CD4-positive, alpha-beta T cell treated with Interleukin-4 for 4 hours (primary cell): Measurements from ENCODE around the gene SMAGP.
"Not testable (repeated sequence)": the region's sequence is repeated elsewhere in the genome, so short reads cannot be mapped to it uniquely, and the experiment has no call there.

Source experiments
- DNase-seq: peaks from one replicate; pipeline ENCODE4 v3.0.0-alpha.2; 2020

Gene SMAGP

GRCh38 chr12:51263341-51263740 lies 6.9 kb downstream of the SMAGP start:
- DNase-seq: no peak

DNA sequence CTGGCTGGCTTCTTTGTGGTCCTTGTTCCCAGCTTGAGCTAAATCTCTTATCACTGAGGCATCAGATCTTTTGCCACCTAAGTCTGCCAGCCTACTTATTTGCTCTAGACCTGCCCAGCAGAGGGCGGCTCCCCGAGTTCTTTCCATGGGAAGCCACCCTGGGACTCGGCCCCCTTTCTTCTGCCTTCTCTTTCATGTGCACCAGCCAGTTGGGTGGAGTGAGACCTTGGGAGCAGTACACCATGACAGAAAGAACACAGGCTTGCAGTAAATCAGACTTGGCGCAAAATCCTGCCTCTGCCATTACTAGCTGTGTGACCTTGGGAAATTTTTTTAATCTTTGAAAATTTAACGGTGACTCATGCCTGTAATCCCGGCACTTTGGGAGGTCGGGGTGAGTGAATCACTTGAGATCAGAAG lies 7.4 kb downstream of the SMAGP start:
- DNase-seq: peak; percentile 29

DNA sequence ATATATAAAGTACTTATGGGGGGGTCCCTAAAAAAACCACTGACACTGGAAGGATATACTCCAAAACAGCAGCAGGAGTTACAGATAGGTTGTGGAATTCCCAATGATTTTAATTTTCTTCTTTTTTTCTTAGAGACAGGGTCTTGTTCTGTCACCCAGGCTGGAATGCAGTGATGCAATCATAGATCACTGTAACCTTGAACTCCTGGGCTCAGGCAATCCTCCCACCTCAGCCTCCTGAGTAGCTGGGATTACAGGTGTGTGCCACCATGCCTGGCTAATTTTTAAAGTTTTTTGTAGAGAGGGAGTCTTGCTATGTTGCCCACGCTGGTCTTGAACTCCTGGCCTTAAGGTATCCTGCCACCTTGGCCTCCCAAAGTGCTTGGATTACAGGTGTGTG lies 10.6 kb downstream of the SMAGP start:
- not testable (repeated sequence) for DNase-seq

DNA sequence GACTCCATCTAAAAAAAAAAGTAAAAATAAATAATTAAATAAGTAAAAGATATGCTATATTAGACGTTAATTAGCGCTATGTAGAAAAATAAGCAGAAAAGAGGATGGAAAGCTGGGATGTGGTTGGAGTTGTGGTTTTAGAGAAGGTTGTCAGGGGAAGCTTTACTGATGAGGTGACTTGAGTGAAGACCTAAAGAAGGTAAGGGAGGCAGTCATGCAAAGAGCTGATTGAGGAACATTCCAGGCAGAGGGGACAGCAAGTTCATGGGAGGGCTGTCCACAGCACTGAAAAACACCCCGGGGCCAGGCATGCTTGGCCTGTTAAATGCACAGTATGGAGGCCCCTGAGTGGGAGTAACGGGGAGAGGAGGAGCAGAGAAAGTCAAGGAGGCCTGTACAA lies 15.7 kb downstream of the SMAGP start:
- DNase-seq: no peak

GRCh38 chr12:51253276-51253675 lies 16.9 kb downstream of the SMAGP start:
- DNase-seq: no peak

GRCh38 chr12:51247523-51248206 lies 22.6 kb downstream of the SMAGP start:
- DNase-seq: no peak

DNA sequence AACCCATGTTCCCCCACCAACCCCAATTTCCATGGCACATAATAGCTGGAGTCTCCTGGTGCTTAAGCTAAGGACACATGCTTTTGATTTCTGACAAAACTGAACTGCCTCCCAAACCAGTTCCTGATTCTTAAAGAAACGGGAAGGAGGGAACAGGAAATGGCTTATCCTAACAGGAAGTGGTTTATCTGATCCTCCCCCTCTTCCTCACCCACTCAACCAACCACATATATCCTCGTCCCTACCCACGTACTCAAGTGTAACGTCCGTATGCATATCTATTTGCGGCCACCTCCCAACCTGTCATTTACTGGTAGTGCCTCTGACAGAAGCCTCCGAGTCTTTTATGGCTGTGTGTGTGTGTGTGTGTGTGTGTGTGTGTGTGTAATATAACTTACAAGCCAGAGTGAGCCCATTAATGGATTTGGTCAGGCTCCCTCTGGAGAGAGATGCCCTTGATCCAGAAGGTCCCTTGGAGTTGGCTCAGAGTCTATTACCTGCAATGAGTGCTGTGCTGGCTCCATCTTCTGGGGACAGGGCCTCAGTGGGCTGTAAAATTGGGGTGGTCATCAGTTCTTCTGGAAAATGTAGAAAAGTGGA lies 23.9 kb downstream of the SMAGP start:
- DNase-seq: peak; percentile 49

- no peak for DNase-seq
Measured at GRCh38 chr12:51245476-51246253, 24.6 kb downstream of the SMAGP start.

DNA sequence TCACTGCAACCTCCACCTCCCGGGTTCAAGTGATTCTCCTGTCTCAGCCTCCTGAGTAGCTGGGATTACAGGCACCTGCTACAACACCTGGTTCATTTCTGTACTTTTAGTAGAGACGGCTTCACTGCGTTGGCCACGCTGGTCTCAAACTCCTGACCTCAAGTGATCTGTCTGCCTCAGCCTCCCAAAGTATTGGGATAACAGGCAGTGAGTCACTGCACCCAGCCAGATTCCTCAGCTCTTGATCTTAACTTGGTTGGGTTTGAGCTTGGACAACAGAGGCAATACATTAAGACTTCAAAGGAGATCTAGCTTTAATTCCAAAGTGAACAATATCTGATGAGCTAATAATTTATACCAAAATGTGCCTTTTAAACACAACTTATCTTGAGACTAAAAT lies 25.9 kb downstream of the SMAGP start:
- DNase-seq: no peak

DNA sequence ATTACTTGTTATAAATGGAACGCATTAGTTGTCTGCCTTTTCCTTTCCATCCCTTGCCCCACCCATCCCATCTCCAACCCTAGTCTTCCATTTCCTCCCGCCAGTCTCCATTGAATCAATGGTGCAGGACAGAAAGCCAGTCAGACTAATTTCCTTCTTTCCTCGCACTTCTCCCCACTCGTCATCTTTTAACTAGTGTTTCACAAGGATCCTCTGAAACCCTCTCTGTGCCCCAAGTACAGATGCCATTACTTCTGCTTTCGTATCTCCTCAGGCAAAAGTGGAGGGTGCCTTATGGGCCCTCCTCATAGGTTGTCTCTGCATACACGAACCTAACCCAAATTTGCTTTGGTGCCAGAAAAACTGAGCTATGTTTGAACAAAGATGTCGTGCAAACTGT lies 27.3 kb downstream of the SMAGP start:
- DNase-seq: no peak

- no peak for DNase-seq
Measured at GRCh38 chr12:51242120-51242519, 28.1 kb downstream of the SMAGP start.

DNA sequence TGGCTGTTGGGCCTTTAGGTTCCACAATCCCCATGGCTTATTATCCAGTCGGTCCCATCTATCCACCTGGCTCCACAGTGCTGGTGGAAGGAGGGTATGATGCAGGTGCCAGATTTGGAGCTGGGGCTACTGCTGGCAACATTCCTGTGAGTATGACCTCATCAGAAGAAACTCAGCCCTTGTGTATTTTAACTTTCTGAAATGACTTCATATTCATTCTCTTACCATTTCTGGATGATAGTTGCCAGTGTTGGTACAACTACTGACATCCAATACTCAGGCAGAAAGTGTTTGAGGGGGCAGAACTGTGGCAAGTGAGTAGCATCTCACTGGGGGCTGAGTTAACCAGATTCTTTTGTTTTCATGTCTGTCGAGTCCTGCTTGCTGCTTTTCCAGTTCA lies 29.2 kb downstream of the SMAGP start:
- no peak for DNase-seq

DNA sequence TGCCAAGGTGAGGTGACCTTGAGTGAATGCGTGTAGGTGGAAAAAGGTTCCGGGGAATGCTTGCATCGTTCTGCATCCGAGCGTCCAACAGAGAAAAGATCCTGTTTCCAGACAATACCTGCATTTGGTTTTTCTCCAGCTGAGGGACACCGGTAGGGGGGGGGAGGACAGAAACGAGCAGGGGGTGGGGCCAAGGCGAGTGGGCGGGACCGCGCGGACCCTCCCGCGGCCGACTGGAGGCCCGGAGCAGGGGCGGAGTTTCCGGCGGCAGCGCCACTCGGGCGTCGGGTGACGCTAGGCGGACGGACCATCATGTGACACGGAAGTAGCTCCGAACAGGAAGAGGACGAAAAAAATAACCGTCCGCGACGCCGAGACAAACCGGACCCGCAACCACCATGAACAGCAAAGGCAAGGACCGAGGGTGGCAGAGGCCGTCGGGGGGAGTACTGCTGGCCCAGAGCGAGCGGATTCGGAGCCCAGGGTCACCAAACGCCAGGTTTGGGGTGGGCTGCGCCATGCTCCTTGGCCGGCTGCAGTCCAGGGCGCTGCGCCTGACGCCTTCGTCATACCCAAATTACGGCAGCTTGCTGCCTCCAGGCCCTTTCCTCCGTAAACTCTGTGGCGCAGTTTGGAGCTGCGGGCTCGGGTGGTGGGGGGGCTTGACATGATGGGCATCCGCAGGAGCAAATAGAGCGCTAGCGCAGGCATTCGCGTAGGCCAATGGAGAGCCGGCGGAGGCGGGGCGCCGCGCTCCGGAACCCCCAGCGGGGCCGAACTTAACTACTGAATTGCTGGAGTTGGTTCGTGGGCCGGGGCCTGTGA lies 31.5 kb downstream of the SMAGP start, which contains the start of gene DAZAP2:
Gene DAZAP2 (plus strand): TSS at position 317 of the 825 bp plus-strand sequence. CDS start 82 bp downstream, at position 399.
- DNase-seq: peak; percentile 96

DNA sequence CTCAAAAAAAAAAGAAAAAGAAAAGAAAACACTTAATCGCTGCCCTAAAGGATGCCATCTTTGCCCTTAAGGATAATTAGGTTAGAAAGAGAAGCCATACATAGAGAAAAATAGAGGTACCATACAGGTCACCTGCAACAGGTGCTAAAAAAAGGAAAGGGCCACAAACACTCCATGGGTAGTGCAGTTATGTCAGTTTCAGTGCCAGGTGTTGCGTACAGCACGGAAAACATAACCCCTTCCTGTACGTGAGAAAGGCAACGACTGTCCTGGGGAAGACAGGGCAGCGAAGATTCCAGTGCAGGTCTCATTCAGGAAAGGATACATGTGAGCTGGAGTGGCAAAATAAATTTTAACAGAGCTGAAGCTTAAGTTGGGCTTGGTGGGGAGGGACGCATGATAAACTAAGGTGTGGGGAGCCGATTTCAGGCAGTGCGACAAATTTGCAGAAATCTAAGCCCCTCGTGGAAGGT lies 32.1 kb downstream of the SMAGP start:
- DNase-seq: peak; percentile 21

DNA sequence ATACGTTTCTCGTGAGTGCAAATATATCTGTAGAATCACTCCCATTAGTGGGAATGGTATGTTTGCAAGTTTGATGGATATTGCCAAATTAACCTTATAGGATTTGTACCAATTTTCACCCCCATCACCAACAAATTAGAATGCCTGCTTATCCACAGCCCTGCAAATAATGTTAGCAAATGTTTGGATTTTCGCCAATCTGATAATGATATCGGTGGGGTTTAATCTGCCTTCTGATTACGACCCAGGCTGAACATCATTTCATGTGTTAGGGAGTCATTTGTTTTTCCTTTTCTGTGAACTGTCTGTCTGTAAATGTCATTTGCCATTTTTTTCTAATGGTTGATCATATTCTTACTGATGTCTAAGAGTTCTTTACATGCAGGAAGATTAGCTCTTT lies 35.7 kb downstream of the SMAGP start:
- DNase-seq: no peak

- no peak for DNase-seq
Measured at GRCh38 chr12:51232642-51233041, 37.6 kb downstream of the SMAGP start.

- no peak for DNase-seq
Measured at GRCh38 chr12:51229116-51229809, 41.0 kb downstream of the SMAGP start.

DNA sequence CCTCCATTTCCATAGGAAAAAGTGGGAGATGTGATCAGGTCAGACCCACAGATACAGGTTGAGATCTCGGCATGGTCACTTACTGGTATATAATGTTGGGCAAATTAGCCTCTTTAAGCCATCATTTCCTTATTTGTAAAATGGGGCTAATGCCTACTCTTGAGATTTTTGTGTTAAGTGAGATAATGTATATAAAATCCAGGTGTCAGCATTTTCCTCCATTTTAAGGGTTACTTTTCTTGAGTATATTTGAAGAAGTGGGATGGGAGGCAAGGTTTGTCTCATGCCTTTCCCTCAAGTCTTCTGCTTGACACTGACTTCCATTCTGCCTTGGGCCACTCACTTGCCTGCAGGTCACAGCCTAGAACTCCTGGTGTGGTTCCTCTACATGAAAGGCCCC lies 42.3 kb downstream of the SMAGP start:
- no peak for DNase-seq

DNA sequence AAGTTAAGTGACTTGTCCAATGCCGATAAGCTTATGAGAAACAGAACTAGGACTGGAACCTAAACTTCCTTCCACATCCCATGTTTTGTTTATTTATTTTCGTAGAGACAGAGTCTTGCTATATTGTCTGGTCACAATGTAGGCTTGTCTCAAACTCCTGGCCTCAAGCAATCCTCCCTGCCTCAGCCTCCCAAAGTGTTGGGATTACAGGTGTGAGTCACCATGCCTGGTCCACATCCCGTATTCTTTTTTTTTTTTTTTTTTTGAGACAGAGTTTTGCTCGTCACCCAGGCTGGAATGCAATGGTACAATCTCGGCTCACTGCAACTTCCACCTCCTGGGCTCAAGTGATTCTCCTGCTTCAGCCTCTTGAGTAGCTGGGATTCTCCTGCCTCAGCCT lies 43.1 kb downstream of the SMAGP start:
- not testable (repeated sequence) for DNase-seq

GRCh38 chr12:51225771-51226170 lies 44.4 kb downstream of the SMAGP start:
- no peak for DNase-seq

GRCh38 chr12:51225234-51225633 lies 45.0 kb downstream of the SMAGP start:
- DNase-seq: no peak

- DNase-seq: no peak
Measured at GRCh38 chr12:51224625-51225024, 45.6 kb downstream of the SMAGP start.
